Natural killer cell (primary cell): Measurements from ENCODE around the gene TSPAN6. TPM values are rescaled to one million over a fixed set of nuclear protein-coding genes. Genes with fewer than 3 reads are reported as not detected.

Experiments
- ATAC-seq, 3 donors: fragments of 150-1000 bp in 2 of 3; fragments of 200-7000 bp in 1 of 3; cut with Tn5 transposase; 1 replicate in 1 of 3; 2 replicates in 2 of 3; pipeline ENCODE4 v1.10.0; 2021; ENCODE audit warnings: mild to moderate bottlenecking in 2 of 3, moderate library complexity in 2 of 3
- DNase-seq, 2 donors: peaks; one replicate each; pipeline versions ENCODE4 v3.0.0 to v3.0.0-alpha.2; 2013 to 2021; ENCODE audit warnings: mixed read lengths in 1 of 2
- H3K27ac ChIP-seq: one replicate; pipeline ENCODE4 v1.5.1; 2013; ENCODE audit warnings: mild to moderate bottlenecking, low read length
- H3K27me3 ChIP-seq: one replicate; pipeline ENCODE4 v1.6.1; 2013; ENCODE audit warnings: low read length; ENCODE audit not compliant: control insufficient read depth, insufficient read depth
- H3K36me3 ChIP-seq: one replicate; pipeline ENCODE4 v1.6.1; 2013; ENCODE audit warnings: low read length; ENCODE audit not compliant: control insufficient read depth, insufficient read depth
- H3K4me1 ChIP-seq: one replicate; pipeline ENCODE4 v1.6.1; 2013; ENCODE audit warnings: low read length; ENCODE audit not compliant: control insufficient read depth, insufficient read depth
- H3K4me3 ChIP-seq: one replicate; pipeline ENCODE4 v1.5.1; 2013; ENCODE audit warnings: low read length
- H3K9me3 ChIP-seq: one replicate; pipeline ENCODE4 v1.6.1; 2013; ENCODE audit warnings: low read length; ENCODE audit not compliant: control insufficient read depth, insufficient read depth
- H3K27ac Mint-ChIP-seq, 2 donors: one replicate each; pipeline ENCODE4 v1.8.0; 2022; ENCODE audit warnings: mild to moderate bottlenecking in 2 of 2, mixed read lengths in 2 of 2, moderate library complexity in 1 of 2
- H3K27me3 Mint-ChIP-seq, 2 donors: one replicate each; pipeline ENCODE4 v1.8.0; 2022; ENCODE audit warnings: low read depth in 2 of 2, mixed read lengths in 2 of 2
- H3K36me3 Mint-ChIP-seq: one replicate; pipeline ENCODE4 v1.8.0; 2022; ENCODE audit warnings: mixed read lengths
- H3K4me1 Mint-ChIP-seq, 2 donors: one replicate each; pipeline ENCODE4 v1.8.0; 2022; ENCODE audit warnings: mixed read lengths in 2 of 2
- H3K4me3 Mint-ChIP-seq: one replicate; pipeline ENCODE4 v1.8.0; 2022; ENCODE audit warnings: mild to moderate bottlenecking, moderate library complexity, mixed read lengths
- H3K9me3 Mint-ChIP-seq, 2 donors: one replicate each; pipeline ENCODE4 v1.8.0; 2022; ENCODE audit warnings: mixed read lengths in 2 of 2
- WGBS: methylation state at CpG from one replicate; pipeline ENCODE4 v1.1.7; 2013; ENCODE audit warnings: missing lambda C conversion rate; ENCODE audit not compliant: insufficient coverage; 5-methylcytosine and 5-hydroxymethylcytosine counted together
- intact Hi-C: fragments of 100-400 bp; cut with micrococcal nuclease; formaldehyde crosslinking; loops from one replicate; pipeline ENCODE4 v1.14.2; 2022
- total RNA-seq, 4 donors: library from RNA; stranded (reverse); fragments of 120-200 nt in 1 of 4; gene quantifications; one replicate each; pipeline versions ENCODE4 v1.2.3 to v1.2.4, GENCODE V29; 2013 to 2022
- TF ChIP-seq, protein P1 (sequence below): fragments of 200-600 bp; IDR thresholded peaks from one replicate; pipeline ENCODE4 v1.8.0; 2022; ENCODE audit warnings: antibody characterized with exemption

The TSPAN6 gene
- total RNA-seq, 3 donors from 2014 or later (not counting 1 experiment from before 2014, with no cell fraction given) = not detected

DNA sequence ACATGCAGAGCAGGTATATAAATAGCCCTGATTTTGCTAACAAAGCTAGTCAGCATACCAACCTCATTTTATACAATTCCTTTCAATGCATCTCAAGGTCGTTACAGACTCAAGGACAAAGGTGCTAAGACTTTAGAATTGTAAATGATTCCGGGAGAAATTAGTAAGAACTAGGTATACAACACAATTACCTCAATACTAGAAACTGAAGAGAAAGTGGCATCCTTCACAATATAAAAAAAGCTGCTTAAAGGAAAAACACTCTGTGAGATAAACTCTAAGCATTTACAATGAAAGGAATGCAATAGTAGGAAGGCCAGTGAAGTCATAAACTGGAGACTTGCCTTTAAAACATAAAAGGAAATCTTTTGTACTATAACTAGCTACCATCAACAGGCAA lies 40.0 kb downstream of the TSPAN6 start:
- no CpG with 5 or more reads among the region's 2 CpGs for WGBS

DNA sequence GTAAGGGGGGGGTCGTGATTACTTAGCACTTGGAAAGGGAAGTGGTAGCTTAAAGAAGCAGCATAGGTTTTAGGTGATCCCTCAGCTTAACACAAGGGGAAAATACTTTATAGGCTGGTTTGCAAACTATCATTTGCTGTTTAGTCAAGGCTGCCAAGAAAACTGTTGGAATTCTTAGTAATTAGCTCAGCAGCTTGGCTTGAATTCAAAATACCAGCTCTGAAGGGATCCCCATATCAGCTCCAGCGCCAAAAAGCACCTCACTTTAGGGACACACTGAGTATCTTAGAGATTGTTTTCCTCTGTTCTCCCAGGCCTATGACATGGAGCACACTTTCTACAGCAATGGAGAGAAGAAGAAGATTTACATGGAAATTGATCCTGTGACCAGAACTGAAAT lies 43.0 kb downstream of the TSPAN6 start:
- peaks cover 3 to 21% of the 10 kb centered on the region in 2 donors for H3K27me3 Mint-ChIP-seq
- TF ChIP-seq, protein P1, sequence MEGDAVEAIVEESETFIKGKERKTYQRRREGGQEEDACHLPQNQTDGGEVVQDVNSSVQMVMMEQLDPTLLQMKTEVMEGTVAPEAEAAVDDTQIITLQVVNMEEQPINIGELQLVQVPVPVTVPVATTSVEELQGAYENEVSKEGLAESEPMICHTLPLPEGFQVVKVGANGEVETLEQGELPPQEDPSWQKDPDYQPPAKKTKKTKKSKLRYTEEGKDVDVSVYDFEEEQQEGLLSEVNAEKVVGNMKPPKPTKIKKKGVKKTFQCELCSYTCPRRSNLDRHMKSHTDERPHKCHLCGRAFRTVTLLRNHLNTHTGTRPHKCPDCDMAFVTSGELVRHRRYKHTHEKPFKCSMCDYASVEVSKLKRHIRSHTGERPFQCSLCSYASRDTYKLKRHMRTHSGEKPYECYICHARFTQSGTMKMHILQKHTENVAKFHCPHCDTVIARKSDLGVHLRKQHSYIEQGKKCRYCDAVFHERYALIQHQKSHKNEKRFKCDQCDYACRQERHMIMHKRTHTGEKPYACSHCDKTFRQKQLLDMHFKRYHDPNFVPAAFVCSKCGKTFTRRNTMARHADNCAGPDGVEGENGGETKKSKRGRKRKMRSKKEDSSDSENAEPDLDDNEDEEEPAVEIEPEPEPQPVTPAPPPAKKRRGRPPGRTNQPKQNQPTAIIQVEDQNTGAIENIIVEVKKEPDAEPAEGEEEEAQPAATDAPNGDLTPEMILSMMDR = no peak
- no peak for DNase-seq
- Histone ChIP-seq H3K4me1 (no peaks in the 10 kb centered on the region), H3K4me3 (no peak overlapping the region), H3K27me3 (no peaks in the 10 kb centered on the region), H3K27ac (no peak overlapping the region), H3K9me3 (no peaks in the 10 kb centered on the region), H3K36me3 (no peaks in the 10 kb centered on the region)
- H3K4me1 Mint-ChIP-seq = no peaks in the 10 kb centered on the region
- ATAC-seq = no peak
- no CpG with 5 or more reads among the region's 2 CpGs for WGBS
- no peaks in the 10 kb centered on the region for H3K36me3 Mint-ChIP-seq
- H3K4me3 Mint-ChIP-seq = no peak overlapping the region
- intact Hi-C loops = no loop called here
- no peaks in the 10 kb centered on the region for H3K9me3 Mint-ChIP-seq
- H3K27ac Mint-ChIP-seq = no peak overlapping the region

More for the DNA sequence above, 40.0 kb downstream of the TSPAN6 start:
- Mint-ChIP-seq H3K36me3 (no peaks in the 10 kb centered on the region), H3K9me3 (no peaks in the 10 kb centered on the region), H3K27me3 (peaks cover 3 to 21% of the 10 kb centered on the region in 2 donors), H3K27ac (no peak overlapping the region), H3K4me1 (no peaks in the 10 kb centered on the region), H3K4me3 (no peak overlapping the region)
- Histone ChIP-seq H3K36me3 (no peaks in the 10 kb centered on the region), H3K9me3 (no peaks in the 10 kb centered on the region), H3K4me3 (no peak overlapping the region), H3K27me3 (no peaks in the 10 kb centered on the region), H3K27ac (no peak overlapping the region), H3K4me1 (no peaks in the 10 kb centered on the region)
- TF ChIP-seq, protein P1 = no peak
- DNase-seq (no peak), ATAC-seq (no peak)
- intact Hi-C loops = no loop called here

DNA sequence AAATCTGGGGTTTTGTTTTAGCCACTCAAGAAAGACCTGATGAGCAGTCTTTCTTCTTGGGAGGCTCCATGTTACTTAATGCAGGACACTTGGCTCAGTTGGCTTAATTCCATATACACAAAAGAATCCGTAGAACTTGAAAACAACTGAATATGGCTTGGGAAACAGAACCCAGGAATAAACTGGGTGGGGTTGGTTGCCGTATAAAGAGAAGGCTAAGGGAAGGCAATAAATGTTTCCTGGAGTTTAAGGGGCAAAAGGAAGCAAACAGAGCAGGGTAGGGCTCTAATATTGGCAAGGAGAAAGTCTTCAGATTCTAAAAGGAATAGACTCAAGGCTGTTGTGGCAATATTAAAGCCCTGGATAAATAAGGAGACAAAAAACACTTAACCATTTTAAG lies 43.5 kb downstream of the TSPAN6 start:
- no peaks in the 10 kb centered on the region for H3K4me1 Mint-ChIP-seq
- no peaks in the 10 kb centered on the region for H3K27me3 ChIP-seq
- H3K4me3 Mint-ChIP-seq = no peak overlapping the region
- no peaks in the 10 kb centered on the region for H3K9me3 ChIP-seq
- no peaks in the 10 kb centered on the region for H3K4me1 ChIP-seq
- H3K9me3 Mint-ChIP-seq = no peaks in the 10 kb centered on the region
- TF ChIP-seq, protein P1 = no peak
- no peak overlapping the region for H3K27ac Mint-ChIP-seq
- H3K27me3 Mint-ChIP-seq = peaks cover 3 to 21% of the 10 kb centered on the region in 2 donors
- H3K36me3 ChIP-seq = no peaks in the 10 kb centered on the region
- DNase-seq = no peak
- no peak for ATAC-seq
- intact Hi-C loops = no loop called here
- no peak overlapping the region for H3K4me3 ChIP-seq
- H3K27ac ChIP-seq = no peak overlapping the region
- WGBS = 63% methylated on average over 1 of the region's 2 CpGs
- no peaks in the 10 kb centered on the region for H3K36me3 Mint-ChIP-seq

DNA sequence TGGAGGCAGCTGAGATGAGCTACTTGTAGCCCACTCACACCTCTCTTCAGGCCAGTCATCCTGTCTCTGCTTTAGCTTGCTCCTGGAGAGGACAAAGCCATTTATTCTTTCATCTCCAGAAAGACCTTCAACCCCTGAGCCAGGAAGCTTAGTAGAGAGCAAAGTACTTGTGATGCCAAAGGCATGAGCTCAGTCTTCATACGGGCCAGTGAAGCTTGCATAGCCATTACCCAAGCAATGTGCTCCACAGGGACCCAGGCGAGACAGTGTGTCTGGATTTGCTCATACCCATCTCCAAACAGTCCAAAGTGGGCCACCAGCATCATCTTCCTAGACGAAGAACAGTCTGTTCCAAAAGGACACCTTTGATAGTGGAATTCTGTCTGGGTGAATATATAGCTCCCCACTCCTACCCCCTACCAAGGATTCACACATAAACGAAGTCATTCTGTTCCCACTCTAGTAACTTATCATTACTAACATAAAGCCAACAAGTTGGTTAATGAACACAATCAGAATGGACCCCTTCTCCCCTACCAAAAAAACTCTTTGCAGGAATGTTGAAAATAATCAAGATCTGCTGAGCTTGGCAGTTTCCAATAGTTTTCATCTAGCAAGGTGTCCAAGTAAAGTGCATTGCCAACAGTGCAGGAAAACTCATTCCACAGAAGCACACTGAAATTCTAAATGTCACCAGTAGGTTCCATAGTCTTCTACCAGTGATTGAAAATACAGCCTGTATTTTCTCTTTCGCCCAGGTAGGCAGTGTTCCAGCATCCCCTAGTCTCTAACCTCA lies 45.2 kb downstream of the TSPAN6 start:
- no peaks in the 10 kb centered on the region for H3K36me3 Mint-ChIP-seq
- no peak overlapping the region for H3K4me3 Mint-ChIP-seq
- DNase-seq (no peak), ATAC-seq (no peak)
- Histone ChIP-seq H3K4me3 (no peak overlapping the region), H3K36me3 (no peaks in the 10 kb centered on the region), H3K27ac (no peak overlapping the region), H3K4me1 (no peaks in the 10 kb centered on the region), H3K27me3 (no peaks in the 10 kb centered on the region), H3K9me3 (no peaks in the 10 kb centered on the region)
- WGBS = 86% methylated on average over 4 of the region's 5 CpGs
- H3K27ac Mint-ChIP-seq = no peak overlapping the region
- H3K27me3 Mint-ChIP-seq = peaks cover 3 to 17% of the 10 kb centered on the region in 2 donors
- TF ChIP-seq, protein P1 = no peak
- intact Hi-C loops = no loop called here
- H3K4me1 Mint-ChIP-seq = no peaks in the 10 kb centered on the region
- H3K9me3 Mint-ChIP-seq = no peaks in the 10 kb centered on the region
